PC-3 (cell line): ENCODE measurements around the gene PLA2G1B.

ENCODE experiments used
- EZH2 ChIP-seq: fragments of 300-600 bp; sonication (generic); IDR thresholded peaks from one replicate; pipeline ENCODE4 v1.6.1; 2017; ENCODE audit warnings: antibody characterized with exemption, mild to moderate bottlenecking, low read length; ENCODE audit not compliant: unreplicated experiment
- TF ChIP-seq, protein P1 (sequence below): fragments of 300-600 bp; sonication (generic); conservative IDR thresholded peaks from 2 replicates; pipeline ENCODE4 v1.5.1; 2017; ENCODE audit warnings: antibody characterized with exemption, low read depth, mild to moderate bottlenecking, low read length

DNA sequence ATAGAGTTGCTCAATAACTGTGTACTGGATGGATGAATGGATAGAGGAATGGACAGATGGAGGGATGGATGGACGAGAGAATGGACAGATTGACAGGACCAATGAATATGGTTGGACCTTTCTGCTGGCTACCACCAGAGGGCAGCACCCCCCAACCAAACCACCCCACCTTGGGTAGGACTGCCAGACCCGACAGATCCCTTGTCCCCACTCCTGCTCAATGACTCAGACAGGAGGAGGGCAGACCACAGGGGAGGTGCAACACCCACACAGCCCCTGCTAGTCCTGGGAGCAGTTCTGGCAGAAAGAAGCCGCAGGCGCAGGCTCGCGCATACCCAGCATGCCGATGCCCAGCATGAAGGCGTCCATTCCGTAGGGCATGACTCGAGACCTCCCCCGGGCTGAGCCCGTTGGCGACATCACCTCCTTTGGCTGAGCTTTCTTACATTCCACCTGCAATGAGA is 29.0 kb upstream of the PLA2G1B start:
- TF ChIP-seq EZH2, result no peak
- TF ChIP-seq, protein P1, sequence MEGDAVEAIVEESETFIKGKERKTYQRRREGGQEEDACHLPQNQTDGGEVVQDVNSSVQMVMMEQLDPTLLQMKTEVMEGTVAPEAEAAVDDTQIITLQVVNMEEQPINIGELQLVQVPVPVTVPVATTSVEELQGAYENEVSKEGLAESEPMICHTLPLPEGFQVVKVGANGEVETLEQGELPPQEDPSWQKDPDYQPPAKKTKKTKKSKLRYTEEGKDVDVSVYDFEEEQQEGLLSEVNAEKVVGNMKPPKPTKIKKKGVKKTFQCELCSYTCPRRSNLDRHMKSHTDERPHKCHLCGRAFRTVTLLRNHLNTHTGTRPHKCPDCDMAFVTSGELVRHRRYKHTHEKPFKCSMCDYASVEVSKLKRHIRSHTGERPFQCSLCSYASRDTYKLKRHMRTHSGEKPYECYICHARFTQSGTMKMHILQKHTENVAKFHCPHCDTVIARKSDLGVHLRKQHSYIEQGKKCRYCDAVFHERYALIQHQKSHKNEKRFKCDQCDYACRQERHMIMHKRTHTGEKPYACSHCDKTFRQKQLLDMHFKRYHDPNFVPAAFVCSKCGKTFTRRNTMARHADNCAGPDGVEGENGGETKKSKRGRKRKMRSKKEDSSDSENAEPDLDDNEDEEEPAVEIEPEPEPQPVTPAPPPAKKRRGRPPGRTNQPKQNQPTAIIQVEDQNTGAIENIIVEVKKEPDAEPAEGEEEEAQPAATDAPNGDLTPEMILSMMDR, result peak; percentile 97
